HCT116 (cell line): ENCODE results near the gene GNB1L. TPM values are rescaled to one million over a fixed set of nuclear protein-coding genes. Genes with fewer than 3 reads are reported as not detected.

Experiments
- ATAC-seq: fragments of 200-7000 bp; cut with Tn5 transposase; 2 replicates; pipeline ENCODE4 v1.9.1; 2020; ENCODE audit warnings: mild to moderate bottlenecking, moderate library complexity
- BruUV-seq: library from RNA; stranded (reverse); fragments of 400-500 nt; replicated peaks from 2 replicates; lab custom pipeline; 2021; lab: Mats Ljungman, UMichigan
- CTCF ChIA-PET: fragments of 300-600 bp; sonication (Branson Sonifier 250); formaldehyde crosslinking; loops from one replicate; lab custom pipeline; 2021; ENCODE audit warnings: antibody characterized with exemption; lab: Charles Lee
- POLR2A ChIA-PET: fragments of 300-600, 350-600 bp; sonication (Branson Sonifier 250); formaldehyde crosslinking; loops from one replicate; lab custom pipeline; 2021; ENCODE audit warnings: antibody characterized with exemption; lab: Charles Lee
- RAD21 ChIA-PET, 2 experiments: fragments of 300-600 bp; sonication (Branson Sonifier 250); formaldehyde crosslinking; loops; one replicate each; lab custom pipeline; 2023; ENCODE audit warnings: low total read pairs in 2 of 2; ENCODE audit not compliant: uncharacterized antibody in 2 of 2, unreplicated experiment in 2 of 2, low non-redundant PET in 1 of 2; lab: Charles Lee
- DNase-seq: peaks from one replicate; pipeline ENCODE4 v3.0.0-alpha.2; 2010; ENCODE audit warnings: low read depth, low spot score
- H2AFZ ChIP-seq: fragments of 200-600 bp; shearing (Covaris generic), sonication (generic); 2 replicates; pipeline ENCODE4 v1.6.1; 2017; ENCODE audit warnings: low read depth, mixed run types, mixed read lengths, antibody characterized with exemption, low read length; ENCODE audit not compliant: poor library complexity, severe bottlenecking
- H3K27ac ChIP-seq: 2 replicates; pipeline ENCODE4 v1.5.1; 2012; ENCODE audit warnings: low read depth, low read length
- H3K27me3 ChIP-seq: fragments of 200-600 bp; sonication (generic); 2 replicates; pipeline ENCODE4 v1.6.1; 2016; ENCODE audit warnings: mixed run types, low read length, mixed read lengths; ENCODE audit not compliant: insufficient read depth
- H3K36me3 ChIP-seq, 2 experiments: fragments of 200-500 bp in 1 of 2; fragments of 200-600 bp in 1 of 2; sonication (Bioruptor generic) in 1 of 2; sonication (generic) in 1 of 2; 2 replicates each; pipeline versions ENCODE4 v1.5.1 to v1.6.1; 2014 to 2016; ENCODE audit warnings: low read length in 2 of 2, inconsistent platforms in 1 of 2, mixed read lengths in 1 of 2, mixed run types in 1 of 2; ENCODE audit not compliant: insufficient read depth in 2 of 2, control insufficient read depth in 1 of 2
- H3K4me1 ChIP-seq, 2 experiments: fragments of 200-600 bp in 1 of 2; sonication (generic) in 1 of 2; 2 replicates each; pipeline versions ENCODE4 v1.5.1 to v1.6.1; 2012 to 2017; ENCODE audit warnings: low read length in 2 of 2, inconsistent platforms in 1 of 2, mild to moderate bottlenecking in 1 of 2, mixed read lengths in 1 of 2, mixed run types in 1 of 2, moderate library complexity in 1 of 2; ENCODE audit not compliant: insufficient read depth in 2 of 2, control insufficient read depth in 1 of 2
- H3K4me2 ChIP-seq: fragments of 200-600 bp; sonication (generic); 2 replicates; pipeline ENCODE4 v1.6.1; 2017; ENCODE audit warnings: mixed run types, low read length, mixed read lengths
- H3K4me3 ChIP-seq, 2 experiments: fragments of 200-600 bp in 1 of 2; sonication (generic) in 1 of 2; replicated peaks in 1 of 2; 2 replicates each; pipeline ENCODE4 v1.5.1; 2011 to 2016; ENCODE audit warnings: low read length in 2 of 2, control low read depth in 1 of 2, low read depth in 1 of 2, mild to moderate bottlenecking in 1 of 2, mixed read lengths in 1 of 2, mixed run types in 1 of 2
- H3K79me2 ChIP-seq: fragments of 200-600 bp; sonication (generic); 2 replicates; pipeline ENCODE4 v1.6.1; 2017; ENCODE audit warnings: mild to moderate bottlenecking, mixed run types, low read length, moderate library complexity, mixed read lengths; ENCODE audit not compliant: insufficient read depth
- H3K9ac ChIP-seq: fragments of 200-600 bp; sonication (generic); 2 replicates; pipeline ENCODE4 v1.6.1; 2016; ENCODE audit warnings: low read length, mixed read lengths
- H3K9me2 ChIP-seq: fragments of 200-600 bp; sonication (generic), shearing (Covaris generic); 2 replicates; pipeline ENCODE4 v1.6.1; 2017; ENCODE audit warnings: mixed run types, mild to moderate bottlenecking, moderate library complexity; ENCODE audit not compliant: insufficient read depth
- H3K9me3 ChIP-seq, 2 experiments: fragments of 200-500 bp in 1 of 2; fragments of 200-600 bp in 1 of 2; sonication (Bioruptor generic) in 1 of 2; sonication (generic) in 1 of 2; 2 replicates each; pipeline ENCODE4 v1.6.1; 2014 to 2017; ENCODE audit warnings: low read length in 2 of 2, mixed read lengths in 2 of 2, inconsistent platforms in 1 of 2, low read depth in 1 of 2, mild to moderate bottlenecking in 1 of 2, mixed run types in 1 of 2, moderate library complexity in 1 of 2; ENCODE audit not compliant: control insufficient read depth in 1 of 2, insufficient read depth in 1 of 2
- H4K20me1 ChIP-seq: fragments of 200-600 bp; sonication (generic), shearing (Covaris generic); 2 replicates; pipeline ENCODE4 v1.6.1; 2017; ENCODE audit warnings: mixed run types, mild to moderate bottlenecking, moderate library complexity; ENCODE audit not compliant: insufficient read depth
- ATF3 ChIP-seq: IDR thresholded peaks from 2 replicates; pipeline ENCODE4 v1.6.1; 2012
- CTCF ChIP-seq, 3 experiments: fragments of 200-600 bp in 1 of 3; sonication (generic) in 1 of 3; IDR thresholded peaks in 2 of 3; conservative IDR thresholded peaks in 1 of 3; 2 replicates each; pipeline ENCODE4 v1.5.1; 2012 to 2017; ENCODE audit warnings: low read depth in 2 of 3, low read length in 2 of 3, antibody characterized with exemption in 1 of 3, borderline replicate concordance in 1 of 3, control low read depth in 1 of 3, mild to moderate bottlenecking in 1 of 3, mixed read lengths in 1 of 3, mixed run types in 1 of 3, moderate library complexity in 1 of 3; ENCODE audit not compliant: insufficient read depth in 1 of 3
- ELF1 ChIP-seq: IDR thresholded peaks from 2 replicates; pipeline ENCODE4 v1.6.1; 2012; ENCODE audit warnings: low read depth, borderline replicate concordance
- FOSL1 ChIP-seq: IDR thresholded peaks from 2 replicates; pipeline ENCODE4 v1.6.1; 2012; ENCODE audit warnings: low read depth
- JUND ChIP-seq: IDR thresholded peaks from 2 replicates; pipeline ENCODE4 v1.6.1; 2012
- POLR2AphosphoS5 ChIP-seq: IDR thresholded peaks from 2 replicates; pipeline ENCODE4 v1.6.1; 2011; ENCODE audit warnings: mild to moderate bottlenecking, low read depth, low read length, moderate library complexity
- RAD21 ChIP-seq: IDR thresholded peaks from 2 replicates; pipeline ENCODE4 v1.6.1; 2012; ENCODE audit warnings: low read depth, mild to moderate bottlenecking
- SIN3A ChIP-seq: IDR thresholded peaks from 2 replicates; pipeline ENCODE4 v1.6.1; 2012; ENCODE audit warnings: low read depth
- SP1 ChIP-seq: IDR thresholded peaks from 2 replicates; pipeline ENCODE4 v1.6.1; 2012; ENCODE audit warnings: low read depth
- SRF ChIP-seq: IDR thresholded peaks from 2 replicates; pipeline ENCODE4 v1.6.1; 2012; ENCODE audit warnings: low read depth
- YY1 ChIP-seq: IDR thresholded peaks from 2 replicates; pipeline ENCODE4 v1.6.1; 2011; ENCODE audit warnings: low read length, low read depth, moderate library complexity, mild to moderate bottlenecking; ENCODE audit not compliant: insufficient replicate concordance; ENCODE audit errors: extremely low read depth
- ZFX ChIP-seq: fragments of 450-650 bp; IDR thresholded peaks from 2 replicates; pipeline ENCODE4 v1.6.1; 2017
- ZNF274 ChIP-seq: fragments of 200-500 bp; sonication (Bioruptor generic); IDR thresholded peaks from 2 replicates; pipeline ENCODE4 v1.6.1; 2014; ENCODE audit warnings: mild to moderate bottlenecking, low read depth, low read length, inconsistent platforms
- intact Hi-C: fragments of 100-400 bp; cut with micrococcal nuclease; formaldehyde crosslinking; loops from 2 replicates; pipeline ENCODE4 v1.10.0; 2022
- total RNA-seq: library from RNA; stranded (reverse); gene quantifications from one replicate; pipeline ENCODE4 v1.2.1, GENCODE V29; 2021; ENCODE audit not compliant: unreplicated experiment

Gene GNB1L
- total RNA-seq, 1 experiment from 2014 or later, result 12.1 TPM

- DNase-seq, result no peak
- POLR2A ChIA-PET, result no interaction called here
- intact Hi-C loops, result no loop called here
Observed at GRCh38 chr22:19874307-19875060, 19.8 kb upstream of the GNB1L start.

GRCh38 chr22:19873960-19874306 is 19.3 kb upstream of the GNB1L start:
- intact Hi-C loops, result no loop called here
- RAD21 ChIA-PET, result no interaction called here
- Histone ChIP-seq H3K9me3 (no peaks in the 10 kb centered on the region), H3K9me2 (no peaks in the 10 kb centered on the region), H3K27me3 (no peaks in the 10 kb centered on the region), H3K36me3 (no peaks in the 10 kb centered on the region), H3K27ac (no peak overlapping the region), H3K4me1 (no peaks in the 10 kb centered on the region), H2AFZ (no peak overlapping the region), H3K4me3 (no peak overlapping the region), H3K4me2 (no peak overlapping the region), H3K9ac (no peak overlapping the region), H3K79me2 (no peaks in the 10 kb centered on the region), H4K20me1 (no peaks in the 10 kb centered on the region)
- POLR2A ChIA-PET, result no interaction called here
- DNase-seq (no peak), ATAC-seq (no peak)
- TF ChIP-seq SP1, result no peak
- no peak for TF ChIP-seq ATF3
- no peak for TF ChIP-seq ELF1
- no peak for TF ChIP-seq FOSL1
- TF ChIP-seq YY1, result no peak
- no peak for TF ChIP-seq SIN3A
- no peak for TF ChIP-seq SRF
- TF ChIP-seq JUND, result no peak
- TF ChIP-seq ZNF274, result no peak
- no peak for TF ChIP-seq CTCF (IDR thresholded peaks at IDR 0.05 in 2 of 3, conservative IDR thresholded peaks at IDR 0.05 in 1 of 3; ENCODE audit: borderline replicate concordance in 1 of 3, insufficient read depth in 1 of 3, low read depth in 2 of 3, low read length in 2 of 3)
- no peak for TF ChIP-seq RAD21
- TF ChIP-seq POLR2AphosphoS5, result no peak
- TF ChIP-seq ZFX, result no peak
- BruUV-seq, result no TSS peak
- CTCF ChIA-PET, result no interaction called here

More at GRCh38 chr22:19874307-19875060, 19.8 kb upstream of the GNB1L start:
- no peaks in the 10 kb centered on the region for H3K9me3 ChIP-seq
- RAD21 ChIA-PET, result no interaction called here
- no peaks in the 10 kb centered on the region for H3K9me2 ChIP-seq
- no peak overlapping the region for H2AFZ ChIP-seq
- no TSS peak for BruUV-seq
- no peak overlapping the region for H3K4me2 ChIP-seq
- TF ChIP-seq RAD21 (no peak), SIN3A (no peak), SRF (no peak), ZFX (no peak), SP1 (no peak), ELF1 (no peak), JUND (no peak)
- TF ChIP-seq, all 23 proteins: peak for 0
- no peaks in the 10 kb centered on the region for H3K36me3 ChIP-seq
- H3K4me1 ChIP-seq, result no peaks in the 10 kb centered on the region; a peak in 1 of 4 replicates
- H3K27me3 ChIP-seq, result no peaks in the 10 kb centered on the region
- no peak overlapping the region for H3K4me3 ChIP-seq
- H4K20me1 ChIP-seq, result no peaks in the 10 kb centered on the region
- H3K9ac ChIP-seq, result no peak overlapping the region
- no peak for ATAC-seq
- CTCF ChIA-PET, result no interaction called here
- no peaks in the 10 kb centered on the region for H3K79me2 ChIP-seq
- H3K27ac ChIP-seq, result no peak overlapping the region
